IMR-90 (cell line): ENCODE results near the gene ZNF747. TPM values are rescaled to one million over a fixed set of nuclear protein-coding genes. Genes with fewer than 3 reads are reported as not detected.

Experiments
- ATAC-seq: fragments of 200-7000 bp; cut with Tn5 transposase; 2 replicates; pipeline ENCODE4 v1.9.1; 2020; ENCODE audit warnings: low read depth, mild to moderate bottlenecking, moderate library complexity
- BruUV-seq: library from RNA; stranded (reverse); fragments of 400-500 nt; replicated peaks from 2 replicates; lab custom pipeline; 2021; lab: Mats Ljungman, UMichigan
- CTCF ChIA-PET: fragments of 300-600 bp; formaldehyde crosslinking; extraction: SDS; loops from one replicate; lab custom pipeline; 2021; ENCODE audit warnings: antibody characterized with exemption; lab: Yijun Ruan, JAX
- POLR2A ChIA-PET: fragments of 300-600 bp; sonication (Branson Sonifier 250); formaldehyde crosslinking; loops from one replicate; lab custom pipeline; 2022; ENCODE audit warnings: antibody characterized with exemption; ENCODE audit not compliant: unreplicated experiment; lab: Charles Lee
- DNase-seq: peaks from one replicate; pipeline ENCODE4 v3.0.0; 2013
- H2AFZ ChIP-seq: replicated peaks from 2 replicates; pipeline ENCODE3; 2013; ENCODE audit warnings: low read length, mild to moderate bottlenecking; ENCODE audit not compliant: poor library complexity
- H2AK5ac ChIP-seq: 2 replicates; pipeline ENCODE4 v1.6.1; 2013; ENCODE audit warnings: low read depth, low read length, inconsistent platforms
- H2AK9ac ChIP-seq: replicated peaks from 2 replicates; pipeline ENCODE3; 2013; ENCODE audit warnings: mild to moderate bottlenecking, low read depth, low read length, moderate library complexity; ENCODE audit not compliant: poor library complexity
- H2BK120ac ChIP-seq: 2 replicates; pipeline ENCODE4 v1.6.1; 2013; ENCODE audit warnings: low read depth, low read length, inconsistent platforms
- H2BK15ac ChIP-seq: 3 replicates; pipeline ENCODE4 v1.6.1; 2013; ENCODE audit warnings: low read depth, low read length, inconsistent platforms
- H2BK20ac ChIP-seq: 2 replicates; pipeline ENCODE4 v1.6.1; 2013; ENCODE audit warnings: low read depth, mild to moderate bottlenecking, inconsistent platforms, low read length, moderate library complexity
- H2BK5ac ChIP-seq: 2 replicates; pipeline ENCODE4 v1.6.1; 2013; ENCODE audit warnings: mild to moderate bottlenecking, low read depth, low read length, inconsistent platforms; ENCODE audit not compliant: poor library complexity, severe bottlenecking
- H3K14ac ChIP-seq: replicated peaks from 2 replicates; pipeline ENCODE4 v1.6.1; 2013; ENCODE audit warnings: low read depth, low read length, inconsistent platforms
- H3K18ac ChIP-seq: 2 replicates; pipeline ENCODE4 v1.6.1; 2013; ENCODE audit warnings: low read depth, low read length, control low read depth
- H3K23ac ChIP-seq: 2 replicates; pipeline ENCODE4 v1.6.1; 2013; ENCODE audit warnings: low read depth, low read length, inconsistent platforms
- H3K27ac ChIP-seq: 2 replicates; pipeline ENCODE4 v1.5.1; 2013; ENCODE audit warnings: mild to moderate bottlenecking, control low read depth, low read length; ENCODE audit not compliant: insufficient read depth
- H3K27me3 ChIP-seq: 2 replicates; pipeline ENCODE4 v1.6.1; 2013; ENCODE audit warnings: low read length; ENCODE audit not compliant: control insufficient read depth, insufficient read depth
- H3K36me3 ChIP-seq: 2 replicates; pipeline ENCODE4 v1.6.1; 2013; ENCODE audit warnings: low read length, mixed read lengths; ENCODE audit not compliant: control insufficient read depth, insufficient read depth
- H3K4ac ChIP-seq: 2 replicates; pipeline ENCODE4 v1.6.1; 2013; ENCODE audit warnings: low read depth, low read length, inconsistent platforms
- H3K4me1 ChIP-seq: 2 replicates; pipeline ENCODE4 v1.6.1; 2013; ENCODE audit warnings: low read length, mixed read lengths; ENCODE audit not compliant: control insufficient read depth, insufficient read depth
- H3K4me2 ChIP-seq: 2 replicates; pipeline ENCODE4 v1.6.1; 2013; ENCODE audit warnings: low read depth, mild to moderate bottlenecking, control low read depth, low read length, moderate library complexity
- H3K4me3 ChIP-seq: 2 replicates; pipeline ENCODE4 v1.5.1; 2013; ENCODE audit warnings: low read depth, mild to moderate bottlenecking, control low read depth, low read length, moderate library complexity; ENCODE audit not compliant: insufficient read depth
- H3K56ac ChIP-seq: 2 replicates; pipeline ENCODE4 v1.6.1; 2013; ENCODE audit warnings: low read length, inconsistent platforms; ENCODE audit not compliant: insufficient read depth; ENCODE audit errors: extremely low read depth
- H3K79me1 ChIP-seq, 2 experiments: 2 replicates each; pipeline ENCODE4 v1.6.1; 2013; ENCODE audit warnings: low read length in 2 of 2, inconsistent platforms in 1 of 2, low read depth in 1 of 2
- H3K9ac ChIP-seq: 2 replicates; pipeline ENCODE4 v1.6.1; 2013; ENCODE audit warnings: low read depth, low read length, control low read depth
- H3K9me1 ChIP-seq: 2 replicates; pipeline ENCODE4 v1.6.1; 2013; ENCODE audit warnings: low read length, inconsistent platforms; ENCODE audit not compliant: insufficient read depth
- H3K9me3 ChIP-seq: 2 replicates; pipeline ENCODE4 v1.6.1; 2013; ENCODE audit warnings: low read length; ENCODE audit not compliant: control insufficient read depth, insufficient read depth
- H4K20me1 ChIP-seq: 2 replicates; pipeline ENCODE4 v1.6.1; 2013; ENCODE audit warnings: low read length, inconsistent platforms; ENCODE audit not compliant: insufficient read depth
- H4K5ac ChIP-seq: 2 replicates; pipeline ENCODE4 v1.6.1; 2013; ENCODE audit warnings: mild to moderate bottlenecking, low read depth, low read length, control low read depth
- H4K8ac ChIP-seq, 2 experiments: 2 replicates each; pipeline ENCODE4 v1.6.1; 2013; ENCODE audit warnings: low read depth in 2 of 2, low read length in 2 of 2, control low read depth in 1 of 2, inconsistent platforms in 1 of 2
- H4K91ac ChIP-seq: 2 replicates; pipeline ENCODE4 v1.6.1; 2013; ENCODE audit warnings: low read depth, low read length, inconsistent platforms; ENCODE audit not compliant: insufficient read depth
- BHLHE40 ChIP-seq: fragments of 150-350 bp; IDR thresholded peaks from 2 replicates; pipeline ENCODE4 v1.6.1; 2016; ENCODE audit warnings: mild to moderate bottlenecking, low read depth, low read length
- CEBPB ChIP-seq: IDR thresholded peaks from 2 replicates; pipeline ENCODE4 v1.6.1; 2012; ENCODE audit warnings: low read depth, low read length, improper control_type of control experiment
- CHD1 ChIP-seq: IDR thresholded peaks from 2 replicates; pipeline ENCODE4 v1.6.1; 2012; ENCODE audit warnings: low read depth, low read length, improper control_type of control experiment
- FOS ChIP-seq: fragments of 150-350 bp; IDR thresholded peaks from 2 replicates; pipeline ENCODE4 v1.6.1; 2016; ENCODE audit warnings: low read depth, low read length
- MAFK ChIP-seq: IDR thresholded peaks from 2 replicates; pipeline ENCODE4 v1.6.1; 2012; ENCODE audit warnings: low read depth, low read length, improper control_type of control experiment
- MAZ ChIP-seq: IDR thresholded peaks from 2 replicates; pipeline ENCODE4 v1.6.1; 2012; ENCODE audit warnings: low read depth, mild to moderate bottlenecking, low read length, improper control_type of control experiment, moderate library complexity, borderline replicate concordance
- MXI1 ChIP-seq: IDR thresholded peaks from 2 replicates; pipeline ENCODE4 v1.6.1; 2012; ENCODE audit warnings: low read depth, mild to moderate bottlenecking, low read length, moderate library complexity, borderline replicate concordance
- NFE2L2 ChIP-seq: fragments of 150-350 bp; IDR thresholded peaks from 2 replicates; pipeline ENCODE4 v1.6.1; 2016; ENCODE audit warnings: low read depth, mild to moderate bottlenecking, low read length
- POLR2A ChIP-seq: IDR thresholded peaks from 2 replicates; pipeline ENCODE4 v1.6.1; 2012; ENCODE audit warnings: mild to moderate bottlenecking, low read depth, low read length
- RAD21 ChIP-seq: IDR thresholded peaks from 2 replicates; pipeline ENCODE4 v1.6.1; 2012; ENCODE audit warnings: low read length, improper control_type of control experiment
- RCOR1 ChIP-seq: IDR thresholded peaks from 2 replicates; pipeline ENCODE4 v1.6.1; 2012; ENCODE audit warnings: mild to moderate bottlenecking, low read length, improper control_type of control experiment; ENCODE audit not compliant: insufficient replicate concordance
- RFX5 ChIP-seq: IDR thresholded peaks from 2 replicates; pipeline ENCODE4 v1.8.0; 2012; ENCODE audit warnings: low read depth, mild to moderate bottlenecking, low read length, moderate library complexity
- SMC3 ChIP-seq: fragments of 150-350 bp; IDR thresholded peaks from 2 replicates; pipeline ENCODE4 v1.6.1; 2016; ENCODE audit warnings: low read depth, mild to moderate bottlenecking, antibody characterized with exemption, low read length, moderate library complexity
- WGBS, 2 experiments: methylation state at CpG; one replicate each; pipeline versions ENCODE4 v1.1.5 to v1.1.7; 2013; ENCODE audit warnings: missing lambda C conversion rate in 2 of 2; ENCODE audit not compliant: insufficient read length in 1 of 2; ENCODE audit errors: extremely low coverage in 2 of 2; 5-methylcytosine and 5-hydroxymethylcytosine counted together
- dilution Hi-C: fragments of 300-500 bp; cut with HindIII; formaldehyde crosslinking; loops from one replicate; pipeline ENCODE4 v1.14.3; 2018; ENCODE audit warnings: low sequenced_read_pairs; ENCODE audit not compliant: unreplicated experiment
- in situ Hi-C: fragments of 300-500 bp; cut with MboI; formaldehyde crosslinking; loops from 3 replicates; pipeline ENCODE4 v1.14.3; 2019; ENCODE audit warnings: low sequenced_read_pairs, inconsistent platforms, mixed read lengths
- intact Hi-C: fragments of 100-400 bp; cut with micrococcal nuclease; formaldehyde crosslinking; loops from 2 replicates; pipeline ENCODE4 v1.10.0; 2022
- polyA plus RNA-seq, 3 experiments: library from polyadenylated mRNA; depleted of rRNA; stranded (reverse); fragments of >200 nt; gene quantifications; 2 replicates each; pipeline ENCODE4 v1.2.3, GENCODE V29; 2012; ENCODE audit warnings: low replicate concordance in 1 of 3
- total RNA-seq: library from RNA; depleted of rRNA; stranded (reverse); fragments of >200 nt; gene quantifications from 2 replicates; pipeline ENCODE4 v1.2.3, GENCODE V29; 2012
- TF ChIP-seq, protein P1 (sequence below): conservative IDR thresholded peaks from 2 replicates; pipeline ENCODE4 v1.5.1; 2012; ENCODE audit warnings: mild to moderate bottlenecking, low read depth, low read length, improper control_type of control experiment
- TF ChIP-seq, protein P2 (sequence below): fragments of 150-350 bp; IDR thresholded peaks from 2 replicates; pipeline ENCODE4 v1.6.1; 2016; ENCODE audit warnings: low read depth, mild to moderate bottlenecking, low read length, moderate library complexity, borderline replicate concordance
- TF ChIP-seq, protein P3 (sequence below): fragments of 150-350 bp; IDR thresholded peaks from 2 replicates; pipeline ENCODE4 v1.6.1; 2017; ENCODE audit warnings: mild to moderate bottlenecking, antibody characterized with exemption, low read length, low read depth

Gene ZNF747
- total and polyA plus RNA-seq, 2 of the 4 experiments (the other 2 are of a cell fraction): 2.0 to 2.9 TPM

DNA sequence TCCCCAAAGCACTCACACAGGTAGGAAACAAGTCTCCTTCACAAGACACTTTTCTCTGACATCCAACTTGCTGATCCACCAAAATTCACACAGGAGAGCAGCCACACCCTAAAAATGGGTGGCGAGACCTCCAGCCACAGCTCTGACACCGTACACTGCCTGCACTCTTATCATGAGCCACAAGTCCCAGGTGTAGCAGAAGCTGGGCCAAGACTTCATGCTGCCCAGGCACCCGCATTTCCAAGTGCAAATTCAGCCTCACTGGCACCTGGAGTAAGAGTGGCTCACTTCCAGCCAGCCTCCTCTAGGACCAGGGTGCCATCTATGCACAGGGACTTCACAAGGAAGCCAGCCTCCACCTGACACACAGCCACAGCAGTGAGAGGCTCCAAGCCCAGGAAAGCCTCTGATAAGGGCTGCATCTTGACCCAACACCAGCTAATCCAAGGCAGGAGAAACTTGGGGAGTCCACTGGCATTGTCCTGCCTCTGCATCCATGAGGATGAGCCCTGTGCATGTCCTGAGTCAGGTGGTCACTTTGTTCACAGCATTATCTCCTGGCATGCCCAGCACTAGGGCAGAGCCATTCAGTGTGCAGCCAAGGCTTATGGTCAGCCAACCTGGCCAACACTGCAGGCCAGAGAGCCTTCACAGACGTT lies 5.7 kb downstream of the ZNF747 start:
- Histone ChIP-seq H3K27ac (no peak overlapping the region), H3K4me1 (peaks cover 6% of the 10 kb centered on the region), H2AK9ac (no peak overlapping the region), H3K4me2 (no peak overlapping the region), H2AK5ac (no peak overlapping the region), H4K8ac (no peak overlapping the region), H3K36me3 (peaks cover 14% of the 10 kb centered on the region; the same call in 1 of the 2 replicates), H3K18ac (no peak overlapping the region), H3K4me3 (no peak overlapping the region), H4K20me1 (no peaks in the 10 kb centered on the region), H4K5ac (no peak overlapping the region), H3K9me3 (no peaks in the 10 kb centered on the region), H3K4ac (no peak overlapping the region; the same call in 1 of the 2 replicates), H3K79me1 (peaks cover 5 to 16% of the 10 kb centered on the region in 2 experiments; a peak in 3 of 4 replicates), H2AFZ (no peak overlapping the region), H3K14ac (no peak overlapping the region), H3K9me1 (peaks cover 10% of the 10 kb centered on the region), H3K23ac (no peak overlapping the region), H3K56ac (no peak overlapping the region), H3K27me3 (no peaks in the 10 kb centered on the region), H2BK5ac (no peak overlapping the region), H2BK15ac (no peak overlapping the region), H3K9ac (no peak overlapping the region), H4K91ac (no peak overlapping the region), H2BK20ac (no peak overlapping the region), H2BK120ac (no peak overlapping the region)
- DNase-seq (no peak), ATAC-seq (no peak)
- intact Hi-C loops (no loop called here), dilution Hi-C loops (no loop called here), in situ Hi-C loops (no loop called here)
- BruUV-seq: no TSS peak
- ChIA-PET CTCF (no interaction called here), POLR2A (no interaction called here)
- 91% methylated on average over 3 of the region's 4 CpGs; no CpG with 5 or more reads in 1 of the 2 experiments for WGBS, 2 experiments
- TF ChIP-seq, protein P1, sequence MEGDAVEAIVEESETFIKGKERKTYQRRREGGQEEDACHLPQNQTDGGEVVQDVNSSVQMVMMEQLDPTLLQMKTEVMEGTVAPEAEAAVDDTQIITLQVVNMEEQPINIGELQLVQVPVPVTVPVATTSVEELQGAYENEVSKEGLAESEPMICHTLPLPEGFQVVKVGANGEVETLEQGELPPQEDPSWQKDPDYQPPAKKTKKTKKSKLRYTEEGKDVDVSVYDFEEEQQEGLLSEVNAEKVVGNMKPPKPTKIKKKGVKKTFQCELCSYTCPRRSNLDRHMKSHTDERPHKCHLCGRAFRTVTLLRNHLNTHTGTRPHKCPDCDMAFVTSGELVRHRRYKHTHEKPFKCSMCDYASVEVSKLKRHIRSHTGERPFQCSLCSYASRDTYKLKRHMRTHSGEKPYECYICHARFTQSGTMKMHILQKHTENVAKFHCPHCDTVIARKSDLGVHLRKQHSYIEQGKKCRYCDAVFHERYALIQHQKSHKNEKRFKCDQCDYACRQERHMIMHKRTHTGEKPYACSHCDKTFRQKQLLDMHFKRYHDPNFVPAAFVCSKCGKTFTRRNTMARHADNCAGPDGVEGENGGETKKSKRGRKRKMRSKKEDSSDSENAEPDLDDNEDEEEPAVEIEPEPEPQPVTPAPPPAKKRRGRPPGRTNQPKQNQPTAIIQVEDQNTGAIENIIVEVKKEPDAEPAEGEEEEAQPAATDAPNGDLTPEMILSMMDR: no peak
- TF ChIP-seq RAD21 (no peak), RFX5 (no peak), MAFK (no peak), NFE2L2 (no peak), POLR2A (no peak), BHLHE40 (no peak), CHD1 (no peak), FOS (no peak), SMC3 (no peak), RCOR1 (no peak), CEBPB (no peak), MAZ (no peak), MXI1 (no peak)
- TF ChIP-seq, protein P2, sequence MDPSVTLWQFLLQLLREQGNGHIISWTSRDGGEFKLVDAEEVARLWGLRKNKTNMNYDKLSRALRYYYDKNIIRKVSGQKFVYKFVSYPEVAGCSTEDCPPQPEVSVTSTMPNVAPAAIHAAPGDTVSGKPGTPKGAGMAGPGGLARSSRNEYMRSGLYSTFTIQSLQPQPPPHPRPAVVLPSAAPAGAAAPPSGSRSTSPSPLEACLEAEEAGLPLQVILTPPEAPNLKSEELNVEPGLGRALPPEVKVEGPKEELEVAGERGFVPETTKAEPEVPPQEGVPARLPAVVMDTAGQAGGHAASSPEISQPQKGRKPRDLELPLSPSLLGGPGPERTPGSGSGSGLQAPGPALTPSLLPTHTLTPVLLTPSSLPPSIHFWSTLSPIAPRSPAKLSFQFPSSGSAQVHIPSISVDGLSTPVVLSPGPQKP: no peak
- TF ChIP-seq, protein P3, sequence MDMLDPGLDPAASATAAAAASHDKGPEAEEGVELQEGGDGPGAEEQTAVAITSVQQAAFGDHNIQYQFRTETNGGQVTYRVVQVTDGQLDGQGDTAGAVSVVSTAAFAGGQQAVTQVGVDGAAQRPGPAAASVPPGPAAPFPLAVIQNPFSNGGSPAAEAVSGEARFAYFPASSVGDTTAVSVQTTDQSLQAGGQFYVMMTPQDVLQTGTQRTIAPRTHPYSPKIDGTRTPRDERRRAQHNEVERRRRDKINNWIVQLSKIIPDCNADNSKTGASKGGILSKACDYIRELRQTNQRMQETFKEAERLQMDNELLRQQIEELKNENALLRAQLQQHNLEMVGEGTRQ: no peak
